ENCODE measurements around the gene SNX10.

SNX10 gene

DNA sequence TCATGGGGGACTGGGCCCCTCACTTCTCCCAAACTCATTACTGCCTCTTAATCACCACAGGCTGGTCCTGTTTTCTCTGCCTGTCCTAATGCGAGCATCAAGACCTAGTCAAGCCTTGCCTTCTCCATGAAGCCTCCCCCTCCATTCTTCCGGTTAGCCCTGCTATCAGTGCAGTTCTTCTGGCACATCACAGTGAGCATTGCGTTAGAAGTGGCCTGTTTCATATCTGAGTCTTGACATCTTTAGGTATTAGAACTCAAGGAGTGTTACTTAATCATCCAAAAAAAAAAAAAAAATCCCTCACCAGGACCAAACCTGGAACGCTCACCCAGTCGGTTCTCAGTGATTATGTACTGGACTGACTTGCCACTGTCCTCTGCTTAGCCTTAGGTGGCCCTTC is 17.4 kb downstream of the SNX10 start:
- TF ChIP-seq, protein P1, sequence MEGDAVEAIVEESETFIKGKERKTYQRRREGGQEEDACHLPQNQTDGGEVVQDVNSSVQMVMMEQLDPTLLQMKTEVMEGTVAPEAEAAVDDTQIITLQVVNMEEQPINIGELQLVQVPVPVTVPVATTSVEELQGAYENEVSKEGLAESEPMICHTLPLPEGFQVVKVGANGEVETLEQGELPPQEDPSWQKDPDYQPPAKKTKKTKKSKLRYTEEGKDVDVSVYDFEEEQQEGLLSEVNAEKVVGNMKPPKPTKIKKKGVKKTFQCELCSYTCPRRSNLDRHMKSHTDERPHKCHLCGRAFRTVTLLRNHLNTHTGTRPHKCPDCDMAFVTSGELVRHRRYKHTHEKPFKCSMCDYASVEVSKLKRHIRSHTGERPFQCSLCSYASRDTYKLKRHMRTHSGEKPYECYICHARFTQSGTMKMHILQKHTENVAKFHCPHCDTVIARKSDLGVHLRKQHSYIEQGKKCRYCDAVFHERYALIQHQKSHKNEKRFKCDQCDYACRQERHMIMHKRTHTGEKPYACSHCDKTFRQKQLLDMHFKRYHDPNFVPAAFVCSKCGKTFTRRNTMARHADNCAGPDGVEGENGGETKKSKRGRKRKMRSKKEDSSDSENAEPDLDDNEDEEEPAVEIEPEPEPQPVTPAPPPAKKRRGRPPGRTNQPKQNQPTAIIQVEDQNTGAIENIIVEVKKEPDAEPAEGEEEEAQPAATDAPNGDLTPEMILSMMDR (IDR thresholded peaks at IDR 0.05; ENCODE audit: extremely low read depth, missing control alignments) = no peak
- DNase-seq (ENCODE audit: low spot score) = no peak

DNA sequence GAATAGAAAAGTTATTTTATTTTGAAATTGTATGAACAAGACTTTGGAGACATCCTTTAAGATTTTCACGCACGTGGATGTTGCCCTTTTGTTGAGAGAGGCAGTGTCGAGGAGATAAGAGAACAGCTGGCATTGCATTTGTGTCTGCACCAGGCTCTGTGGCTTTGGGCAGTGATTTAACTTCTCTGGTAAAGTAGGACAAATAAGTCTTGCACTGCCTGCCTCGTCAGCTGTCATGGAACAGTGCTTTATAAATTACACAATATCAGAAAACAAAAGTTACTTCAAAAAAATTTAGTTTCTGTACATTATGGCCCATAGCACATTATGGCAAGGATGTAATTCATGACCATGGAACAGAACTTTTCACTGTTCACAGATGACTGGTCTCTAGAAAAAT is 20.1 kb downstream of the SNX10 start:
- DNase-seq (ENCODE audit: low spot score) = no peak
- TF ChIP-seq, protein P1 (IDR thresholded peaks at IDR 0.05; ENCODE audit: extremely low read depth, missing control alignments) = no peak

GRCh38 chr7:26317211-26317610 is 25.5 kb downstream of the SNX10 start:
- TF ChIP-seq, protein P1 (IDR thresholded peaks at IDR 0.05; ENCODE audit: extremely low read depth, missing control alignments) = no peak
- DNase-seq (ENCODE audit: low spot score) = no peak

DNA sequence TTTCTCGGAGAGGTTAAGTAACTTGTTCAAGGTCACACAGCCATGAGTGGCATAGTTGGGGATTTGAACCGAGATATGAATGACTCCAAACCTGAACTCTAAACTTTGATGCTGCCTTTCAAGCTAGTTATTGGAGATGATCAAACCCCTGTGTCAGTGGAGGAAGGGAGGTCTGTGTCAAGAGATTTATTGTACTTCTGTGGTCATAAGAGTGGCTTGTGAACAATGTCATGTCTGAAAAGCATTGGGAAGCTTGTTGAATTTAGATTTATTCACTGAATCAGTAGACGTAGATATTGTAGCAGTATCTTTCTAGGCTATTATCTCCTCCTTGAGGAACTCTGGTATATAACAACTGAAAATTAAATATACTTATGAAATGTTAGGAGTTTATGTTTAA is 27.3 kb downstream of the SNX10 start:
- no peak for DNase-seq (ENCODE audit: low spot score)
- TF ChIP-seq, protein P1 (IDR thresholded peaks at IDR 0.05; ENCODE audit: extremely low read depth, missing control alignments) = no peak

GRCh38 chr7:26319636-26320035 is 28.0 kb downstream of the SNX10 start:
- TF ChIP-seq, protein P1 (IDR thresholded peaks at IDR 0.05; ENCODE audit: extremely low read depth, missing control alignments) = no peak
- DNase-seq (ENCODE audit: low spot score) = no peak

DNA sequence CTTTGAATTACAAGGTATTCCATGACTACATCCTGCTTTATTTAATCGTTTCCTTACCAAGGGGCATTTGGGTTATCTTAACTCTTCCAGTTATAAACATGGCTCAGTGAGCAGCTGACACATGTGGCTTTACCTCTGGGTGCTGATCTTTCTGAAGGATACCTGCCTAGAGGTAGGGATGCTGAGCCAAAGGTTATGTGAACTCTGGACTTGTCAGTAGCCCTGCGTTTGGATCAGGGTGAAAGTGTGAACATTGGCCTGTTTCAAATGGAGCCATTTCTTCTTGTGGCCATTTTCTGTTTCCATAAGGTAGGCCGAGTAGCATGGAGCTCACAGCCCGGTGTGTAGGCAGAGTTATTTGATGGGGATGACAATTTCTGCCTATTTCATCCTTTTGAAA is 29.2 kb downstream of the SNX10 start:
- no peak for DNase-seq (ENCODE audit: low spot score)
- TF ChIP-seq, protein P1 (IDR thresholded peaks at IDR 0.05; ENCODE audit: extremely low read depth, missing control alignments) = no peak

DNA sequence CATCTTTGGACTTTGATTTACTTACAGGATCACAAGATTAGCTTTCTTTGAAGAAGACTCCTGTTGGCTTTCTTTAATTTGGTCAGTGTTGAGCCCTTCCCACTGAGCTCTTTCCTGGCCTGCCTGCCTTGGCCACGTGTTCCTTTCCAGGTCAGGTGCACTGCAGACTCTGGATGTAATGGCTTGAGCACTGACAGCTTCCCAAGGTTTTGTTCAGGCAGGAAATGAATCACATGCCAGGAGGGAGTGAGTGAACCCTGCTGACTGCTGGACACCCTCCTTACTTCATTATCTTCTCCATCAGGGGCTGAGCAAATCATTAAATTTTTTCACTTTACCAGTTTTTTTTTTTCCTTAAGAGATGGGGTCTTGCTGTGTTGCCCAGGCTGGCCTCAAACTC is 29.8 kb downstream of the SNX10 start:
- TF ChIP-seq, protein P1 (IDR thresholded peaks at IDR 0.05; ENCODE audit: extremely low read depth, missing control alignments) = no peak
- no peak for DNase-seq (ENCODE audit: low spot score)
